Fibroblast of the conjunctiva (primary cell): ENCODE measurements around the gene ANKRD24.
A peak's percentile ranks its signal among the peaks of the same experiment; 100 is the strongest.
"Not testable (repeated sequence)": the region's sequence is repeated elsewhere in the genome, so short reads cannot be mapped to it uniquely, and the experiment has no call there.

ENCODE experiments used
- DNase-seq: peaks from one replicate; pipeline ENCODE4 v3.0.0-alpha.2; 2010; ENCODE audit warnings: low read depth

Gene ANKRD24

GRCh38 chr19:4182084-4182810, at the start of gene ANKRD24, which contains the start of gene SIRT6:
Gene ANKRD24 (plus strand): TSS chr19:4182689. CDS start chr19:4186426, 3,737 bp downstream.
Gene SIRT6 (minus strand): TSS chr19:4182563. CDS start chr19:4182539, 24 bp downstream.
- DNase-seq: peak; percentile 87

DNA sequence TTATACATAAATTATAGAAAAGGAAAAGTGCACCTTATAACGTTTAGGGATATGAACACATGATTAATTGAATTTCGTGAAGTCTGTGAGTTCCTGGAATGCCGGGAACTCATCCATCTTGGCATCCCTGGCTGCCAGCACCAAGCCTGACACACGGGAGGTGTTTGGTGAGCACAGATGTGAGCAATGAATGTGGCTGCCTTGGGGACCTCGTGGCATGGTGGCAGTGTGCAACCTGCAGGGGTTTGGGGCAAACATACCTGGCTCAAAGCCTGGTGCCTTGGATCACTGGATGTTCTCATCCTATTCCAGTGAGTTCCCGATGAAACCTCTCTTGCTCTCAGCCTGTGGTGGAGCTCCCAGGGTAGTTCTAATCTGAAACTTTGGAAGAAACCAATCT, 48.1 kb upstream of the ANKRD24 start:
- DNase-seq: no peak

DNA sequence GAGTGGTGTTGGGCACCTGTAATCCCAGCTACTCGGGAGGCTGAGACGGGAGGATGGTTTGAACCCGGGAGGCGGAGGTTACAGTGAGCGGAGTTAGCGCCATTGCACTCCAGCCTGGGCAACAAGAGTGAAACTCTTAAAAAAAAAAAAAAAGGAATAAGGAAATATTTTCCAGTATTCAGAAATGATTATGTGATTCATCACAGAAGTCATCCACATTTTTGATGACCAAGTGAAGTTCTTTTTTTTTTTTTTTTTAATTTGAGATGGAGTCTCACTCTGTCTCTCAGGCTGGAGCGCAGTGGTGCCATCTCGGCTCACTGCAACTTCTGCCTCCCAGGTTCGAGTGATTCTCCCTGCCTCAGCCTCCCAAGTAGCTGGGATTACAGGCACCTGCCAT, 47.1 kb upstream of the ANKRD24 start:
- not testable (repeated sequence) for DNase-seq

- no peak for DNase-seq
Observed at GRCh38 chr19:4136680-4137088, 45.8 kb upstream of the ANKRD24 start.

DNA sequence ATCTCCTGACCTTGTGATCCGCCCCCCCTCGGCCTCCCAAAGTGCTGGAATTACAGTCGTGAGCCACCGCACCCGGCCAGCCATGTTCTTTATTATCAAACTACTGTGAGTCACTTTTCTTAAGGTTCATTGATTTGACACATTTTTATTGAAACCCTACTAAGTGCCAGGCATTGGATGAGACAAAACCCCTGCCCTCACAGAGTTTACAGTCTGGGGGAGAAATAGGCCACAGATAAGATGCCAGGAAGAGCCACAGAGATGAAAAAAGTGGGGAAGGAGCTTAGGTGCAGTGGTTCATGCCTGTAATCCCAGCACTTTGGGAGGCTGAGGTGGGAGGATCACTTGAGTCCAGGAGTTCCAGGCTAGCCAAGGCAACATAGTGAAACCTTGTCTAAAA, 44.0 kb upstream of the ANKRD24 start:
- no peak for DNase-seq

- no peak for DNase-seq
Observed at GRCh38 chr19:4139614-4140236, 42.8 kb upstream of the ANKRD24 start.

GRCh38 chr19:4140237-4140711, 42.2 kb upstream of the ANKRD24 start:
- peak; percentile 61 for DNase-seq

- DNase-seq: not testable (repeated sequence)
Observed at GRCh38 chr19:4142916-4143315, 39.6 kb upstream of the ANKRD24 start.

- peak; percentile 31 for DNase-seq
Observed at GRCh38 chr19:4144666-4145249, 37.7 kb upstream of the ANKRD24 start.

DNA sequence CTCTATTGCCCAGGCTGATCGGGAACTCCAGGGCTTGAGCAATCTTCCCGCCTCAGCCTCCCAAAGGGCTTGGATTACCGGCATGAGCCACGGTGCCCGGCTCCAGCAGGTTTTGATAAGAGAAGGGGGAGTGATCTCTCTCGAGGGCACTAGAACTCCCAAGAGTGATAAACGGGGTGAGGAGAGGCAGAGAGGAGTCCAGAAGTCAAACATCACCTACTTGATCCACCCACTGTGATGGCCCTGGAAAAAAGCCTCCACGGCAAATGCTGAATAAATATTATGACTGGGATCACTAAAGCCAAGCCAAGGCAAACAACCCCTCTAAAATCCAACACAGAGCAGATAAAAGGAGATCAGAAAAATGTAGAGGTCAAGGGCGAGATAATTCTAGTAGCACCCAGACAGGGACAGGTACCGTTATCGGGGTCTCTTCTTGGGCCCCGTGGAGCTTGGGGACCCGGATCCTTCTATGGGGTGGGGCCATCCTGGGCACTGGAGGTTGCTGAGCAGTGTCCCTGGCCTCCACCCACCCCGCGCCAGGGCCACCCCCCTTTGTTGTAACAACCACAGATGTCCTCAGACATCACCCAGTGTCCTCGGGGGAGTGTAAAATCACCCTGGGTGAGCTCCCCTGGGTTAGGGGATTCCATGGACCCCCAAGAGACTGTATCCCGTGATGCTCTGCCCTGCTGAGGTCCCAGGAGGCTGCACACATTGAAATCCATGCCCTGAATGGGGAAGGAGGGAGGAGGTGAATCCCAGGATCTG, 32.8 kb upstream of the ANKRD24 start:
- DNase-seq: no peak

GRCh38 chr19:4151623-4152022, 30.9 kb upstream of the ANKRD24 start:
- DNase-seq: no peak

GRCh38 chr19:4152241-4152998, 30.1 kb upstream of the ANKRD24 start:
- DNase-seq: no peak

DNA sequence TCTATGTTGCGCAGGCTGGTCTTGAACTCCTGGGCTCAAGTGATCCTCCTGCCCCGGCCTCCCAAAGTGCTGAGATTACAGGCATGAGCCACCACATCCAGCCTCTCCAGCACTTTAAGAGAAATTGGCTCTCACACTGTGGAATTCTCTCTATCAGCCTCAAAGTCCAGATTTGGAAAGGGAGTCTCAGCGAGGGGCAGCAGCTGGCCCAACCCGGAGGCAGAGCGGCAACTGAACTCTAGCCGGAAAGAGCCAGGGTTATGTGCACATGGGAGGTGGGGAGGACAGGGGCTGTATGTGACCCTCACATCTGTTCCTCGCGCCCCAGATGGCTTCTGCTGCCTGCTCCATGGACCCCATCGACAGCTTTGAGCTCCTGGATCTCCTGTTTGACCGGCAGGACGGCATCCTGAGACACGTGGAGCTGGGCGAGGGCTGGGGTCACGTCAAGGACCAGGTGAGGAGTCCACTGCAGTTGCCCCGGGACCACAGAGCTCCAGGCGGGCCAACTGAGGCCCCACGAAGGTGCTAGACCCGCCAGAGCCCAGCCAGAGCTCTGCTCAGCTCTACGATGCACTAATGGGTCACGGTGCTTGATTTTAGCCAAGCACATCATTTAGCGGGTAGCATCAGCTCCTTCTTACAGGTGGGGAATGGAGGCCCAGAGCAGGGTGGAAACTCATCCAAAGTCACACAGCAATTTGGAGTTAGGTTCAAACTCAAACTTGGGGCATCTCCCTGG, 27.7 kb upstream of the ANKRD24 start:
- DNase-seq: no peak

- DNase-seq: no peak
Observed at GRCh38 chr19:4157164-4157563, 25.3 kb upstream of the ANKRD24 start.

GRCh38 chr19:4157971-4158370, 24.5 kb upstream of the ANKRD24 start:
- DNase-seq: not testable (repeated sequence)

DNA sequence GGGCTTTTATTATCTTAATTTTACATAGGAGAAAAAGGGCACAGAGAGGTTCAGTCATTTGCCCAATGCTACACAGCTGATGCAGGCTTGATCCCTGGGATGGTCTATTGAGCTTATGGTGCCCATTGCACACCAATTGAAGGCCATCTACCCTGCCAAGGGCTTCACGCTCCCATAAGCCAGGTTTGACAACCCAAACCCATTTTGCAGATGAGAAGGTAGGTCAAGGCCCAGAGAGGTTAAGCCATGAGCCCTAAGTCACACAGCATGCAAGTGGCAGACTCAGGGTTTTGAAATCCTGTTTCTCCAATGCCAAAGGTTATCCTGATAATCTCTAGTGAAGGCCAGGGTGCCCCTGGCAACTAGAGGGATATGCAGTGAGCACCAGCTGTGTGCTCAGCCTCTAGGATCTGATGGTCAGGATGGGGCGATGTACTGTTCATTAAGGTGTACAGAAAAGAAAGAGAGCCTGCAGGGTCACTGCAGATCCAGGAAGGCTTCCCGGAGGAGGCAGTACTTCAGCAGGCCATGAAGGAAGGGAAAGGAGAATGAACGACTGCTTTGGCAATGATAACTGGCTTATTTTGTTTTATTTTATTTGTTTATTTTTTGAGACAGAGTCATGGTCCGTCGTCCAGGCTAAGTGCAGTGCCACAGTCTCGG, 20.9 kb upstream of the ANKRD24 start:
- DNase-seq: no peak

- DNase-seq: no peak
Observed at GRCh38 chr19:4164262-4164661, 18.2 kb upstream of the ANKRD24 start.

DNA sequence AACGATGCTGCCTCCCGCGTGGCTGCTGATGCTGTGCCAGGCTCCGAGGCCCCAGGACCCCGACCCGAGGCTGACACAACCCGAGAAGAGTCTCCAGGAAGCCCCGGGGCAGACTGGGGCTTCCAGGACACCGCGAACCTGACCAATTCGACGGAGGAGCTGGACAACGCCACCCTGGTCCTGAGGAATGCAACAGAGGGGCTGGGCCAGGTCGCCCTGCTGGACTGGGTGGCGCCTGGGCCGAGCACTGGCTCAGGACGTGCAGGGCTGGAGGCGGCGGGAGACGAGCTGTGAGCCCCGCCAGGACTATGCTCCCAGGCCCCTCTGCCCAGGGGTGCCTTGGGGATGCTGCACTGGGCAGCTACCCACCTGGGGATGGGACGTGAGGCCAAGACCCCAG, 10.8 kb upstream of the ANKRD24 start:
- no peak for DNase-seq

DNA sequence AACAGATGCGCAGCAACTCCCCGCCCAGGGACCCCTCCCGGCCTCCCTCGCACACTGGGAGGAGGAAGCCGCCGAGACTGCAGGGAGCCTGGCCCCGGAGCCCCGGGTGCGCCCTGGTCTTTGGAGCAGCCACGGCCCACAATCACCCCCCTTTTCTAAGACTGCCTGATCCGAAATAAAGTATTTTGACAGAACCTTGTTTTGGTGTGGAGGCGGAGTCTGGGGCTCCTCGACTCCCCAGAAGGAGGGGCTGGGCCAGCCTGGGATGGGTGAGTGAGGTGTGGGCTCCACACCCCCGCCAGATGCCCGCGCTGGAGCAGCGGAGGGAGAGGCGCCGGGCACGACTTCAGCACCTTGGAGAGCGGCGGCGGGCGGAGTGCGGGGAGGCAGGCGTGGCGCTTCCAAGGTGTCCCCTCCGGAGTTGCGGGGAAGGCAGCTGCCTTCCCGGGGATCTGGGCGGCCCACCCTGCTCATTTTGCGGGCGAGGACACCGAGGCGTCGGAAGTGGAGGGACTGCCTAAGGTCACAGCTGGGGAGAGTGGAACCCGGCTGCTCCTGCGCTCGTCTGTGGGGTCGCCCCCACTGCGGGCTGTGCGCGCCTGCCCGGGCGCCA, 9.5 kb upstream of the ANKRD24 start:
- no peak for DNase-seq
